ENCODE measurements around the gene MOB2.

MOB2 gene

DNA sequence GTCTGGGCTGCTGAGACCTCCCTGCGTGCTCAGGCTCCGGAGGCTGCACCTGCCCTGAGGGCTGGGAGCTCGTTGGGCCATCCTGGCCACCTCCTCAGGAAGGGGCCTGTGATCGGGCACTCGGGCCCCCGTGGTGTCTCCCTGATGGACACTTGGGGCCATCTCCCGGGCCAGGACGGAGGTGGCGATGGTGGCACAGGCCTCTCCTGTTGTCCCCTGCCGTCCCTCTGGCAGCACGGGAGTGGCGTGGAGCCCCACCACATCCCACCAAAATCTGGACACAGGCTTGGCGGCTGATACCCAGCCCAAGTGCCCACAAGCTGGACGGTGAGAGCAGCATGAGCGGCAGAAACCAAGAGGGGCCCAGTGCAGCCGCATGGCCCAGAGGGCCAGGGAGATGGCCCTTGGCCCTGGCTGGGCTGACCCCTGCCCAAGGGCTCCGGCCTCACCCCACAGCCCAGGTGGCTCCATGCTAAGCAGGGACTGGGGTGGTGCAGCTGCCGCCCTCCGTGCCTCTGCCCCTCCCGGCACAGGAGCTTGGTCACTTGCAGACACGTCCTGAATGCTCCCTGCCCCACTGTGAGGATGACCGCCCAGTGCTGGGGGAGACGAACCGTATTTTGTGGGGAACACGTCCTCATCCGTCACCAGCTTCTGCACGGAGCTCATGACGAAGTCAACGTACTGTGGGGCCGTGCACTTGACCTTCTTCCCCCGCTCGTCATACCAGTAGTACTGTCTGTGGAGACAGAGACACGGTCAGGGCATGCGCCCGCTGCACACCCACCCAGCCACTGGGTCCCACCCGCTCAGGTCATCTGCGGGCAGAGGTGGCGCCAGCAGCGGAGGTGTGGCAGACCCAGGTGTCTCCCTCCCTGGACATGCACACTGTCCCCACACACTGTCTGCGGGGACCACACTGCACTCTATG is 15.6 kb downstream of the MOB2 start:
- DNase-seq, result no peak

DNA sequence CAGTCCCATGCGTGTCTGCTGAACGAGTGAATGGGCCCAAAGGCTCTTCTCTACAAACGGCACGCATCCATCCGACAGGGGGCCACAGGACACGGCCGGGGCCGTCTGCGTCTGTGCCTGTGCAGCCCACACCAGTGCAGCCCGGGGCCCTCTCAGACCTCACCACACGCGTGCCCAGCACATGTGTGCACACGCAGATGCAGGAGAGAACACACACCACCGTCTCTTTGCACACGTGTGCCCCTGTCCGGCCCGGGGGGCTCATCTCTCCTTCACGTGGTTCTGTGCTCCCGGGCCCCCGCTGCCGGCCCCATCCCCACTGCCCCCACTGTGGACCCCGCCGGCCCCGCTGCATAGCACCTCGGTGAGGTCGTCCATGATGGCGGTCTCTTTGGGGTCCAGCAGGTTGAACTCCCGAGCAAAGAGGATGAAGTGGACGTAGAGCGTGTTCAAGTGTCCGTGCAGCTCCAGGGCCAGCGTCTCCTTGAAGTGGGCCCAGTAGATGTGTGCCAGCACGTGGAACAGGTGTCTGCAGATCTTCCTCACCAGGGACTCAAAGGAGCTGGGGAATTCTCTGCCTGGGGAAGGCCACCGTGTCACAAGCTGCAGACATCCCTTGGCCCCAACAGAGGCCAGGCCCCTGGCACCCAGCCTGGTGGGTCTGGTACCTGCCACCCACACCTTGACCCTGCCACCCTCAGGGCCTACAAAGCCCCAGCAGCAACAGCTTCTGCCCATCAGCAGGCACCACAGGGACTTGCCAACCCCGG is 16.5 kb downstream of the MOB2 start:
- no peak for DNase-seq

DNA sequence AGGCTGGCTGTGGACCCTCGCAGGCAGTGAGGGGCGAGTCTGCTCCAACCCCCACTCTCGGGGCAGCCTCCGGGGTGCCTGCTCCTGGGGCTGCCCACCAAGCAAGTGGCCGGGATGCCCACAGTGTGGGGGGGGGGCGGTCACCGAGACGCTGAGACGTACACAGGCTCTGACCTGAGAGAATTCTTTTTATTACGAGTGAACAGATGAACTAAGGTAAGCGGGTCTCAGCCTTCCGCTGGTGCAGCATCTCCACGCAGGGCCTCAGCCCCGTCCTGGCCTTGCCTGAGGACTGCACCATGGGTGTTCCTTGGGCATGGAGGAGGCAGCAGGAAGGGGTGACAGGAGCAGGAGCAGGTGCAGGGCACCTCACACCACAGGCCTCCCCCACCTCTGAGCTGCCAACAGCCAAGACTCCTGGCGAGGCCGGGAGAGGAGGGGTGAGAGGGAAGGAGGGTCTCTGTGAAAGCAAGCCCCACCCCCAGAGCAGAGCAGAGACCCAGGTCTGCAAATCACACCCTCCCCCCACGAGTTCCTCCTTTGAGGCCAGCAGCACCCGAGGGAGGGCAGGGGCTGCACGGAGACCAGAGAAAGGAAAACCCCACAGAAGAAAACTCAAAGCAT is 17.2 kb downstream of the MOB2 start:
- no peak for DNase-seq

DNA sequence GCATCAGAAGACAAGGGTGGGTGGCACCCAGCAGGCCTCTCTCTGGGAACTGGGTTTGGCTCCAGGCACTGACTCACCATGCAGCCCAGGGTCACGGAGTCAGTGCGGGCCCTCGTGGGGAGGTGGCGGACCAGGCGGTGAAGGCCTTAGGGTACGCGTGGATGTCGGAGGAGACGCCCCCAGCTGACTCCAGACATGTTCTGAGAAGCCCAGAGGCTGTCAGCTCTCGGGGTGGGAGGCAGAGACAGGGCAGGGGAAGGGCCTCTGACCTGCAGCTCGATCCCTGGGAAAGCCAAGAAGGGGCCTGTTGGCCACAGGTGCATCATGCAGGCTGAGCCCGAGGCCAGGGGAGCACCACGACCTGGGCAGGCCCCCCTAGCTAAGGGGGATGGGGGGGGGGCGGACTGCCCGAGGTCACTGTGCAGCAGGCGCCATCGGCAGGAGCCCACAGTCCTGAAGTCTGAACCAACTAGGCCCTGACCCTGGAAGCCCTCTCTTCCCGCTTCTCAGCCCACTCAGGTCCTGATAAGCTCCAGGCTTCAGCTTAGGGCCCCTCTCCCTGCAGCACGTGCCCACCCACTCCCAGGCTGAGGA is 18.0 kb downstream of the MOB2 start:
- no peak for DNase-seq

DNA sequence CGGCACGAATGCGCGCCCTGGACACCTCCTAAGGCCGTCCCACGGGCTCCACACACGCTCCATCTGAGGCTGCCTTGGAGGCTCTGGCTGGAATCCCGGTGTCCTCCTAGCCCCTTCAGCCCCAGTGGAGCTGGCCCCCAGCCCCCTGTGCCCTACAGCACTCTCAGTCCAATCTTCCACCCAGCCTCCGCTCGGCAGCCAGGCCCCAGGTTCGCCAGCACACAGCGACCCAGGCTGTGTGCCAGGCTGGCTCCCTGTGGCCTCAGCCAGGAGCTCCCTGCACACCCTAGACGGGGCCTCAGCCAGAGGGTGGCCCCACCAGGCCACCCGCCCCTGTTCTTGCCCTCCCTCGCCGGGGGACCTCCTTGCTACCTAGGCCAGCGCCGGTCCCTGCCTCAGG is 18.6 kb downstream of the MOB2 start:
- no peak for DNase-seq

DNA sequence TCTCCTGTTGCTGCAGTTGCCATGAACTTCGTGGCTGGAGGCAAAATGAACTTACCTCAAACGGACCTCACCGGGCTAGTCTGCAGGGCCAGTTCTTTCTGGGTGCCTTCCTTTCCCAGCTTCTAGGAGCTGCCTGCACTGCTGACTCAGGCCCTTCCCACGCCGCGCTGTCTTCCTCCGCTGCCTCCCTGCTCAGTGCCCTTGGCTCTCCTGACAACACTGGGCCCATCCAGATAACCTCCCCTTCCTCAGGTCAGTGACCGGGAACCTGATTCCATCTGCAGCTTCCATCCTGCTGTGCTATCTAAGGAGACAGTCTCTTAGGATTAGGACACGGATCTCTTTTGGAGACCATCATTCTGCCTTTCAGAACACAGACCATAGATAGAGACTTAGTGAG is 19.3 kb downstream of the MOB2 start:
- no peak for DNase-seq

DNA sequence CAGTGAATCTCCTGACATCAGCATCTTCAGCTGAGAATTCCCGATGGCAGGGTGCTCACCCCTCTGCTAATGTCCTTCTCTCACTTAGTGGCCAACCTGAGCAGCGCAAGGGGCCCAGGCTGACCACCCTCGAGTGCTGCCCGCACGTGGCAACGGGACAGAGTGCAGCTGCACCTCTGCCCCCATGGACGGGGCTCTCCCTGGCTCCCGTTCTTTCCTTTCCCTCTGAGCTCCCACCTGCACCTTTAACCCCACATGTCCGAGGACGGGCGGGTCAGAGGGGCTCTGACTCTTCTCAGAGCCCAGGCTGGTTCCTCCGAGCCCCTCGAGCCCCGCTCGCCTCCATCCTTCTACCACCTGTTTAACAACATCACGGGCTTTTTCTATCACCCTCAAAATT is 19.8 kb downstream of the MOB2 start:
- DNase-seq, result no peak

DNA sequence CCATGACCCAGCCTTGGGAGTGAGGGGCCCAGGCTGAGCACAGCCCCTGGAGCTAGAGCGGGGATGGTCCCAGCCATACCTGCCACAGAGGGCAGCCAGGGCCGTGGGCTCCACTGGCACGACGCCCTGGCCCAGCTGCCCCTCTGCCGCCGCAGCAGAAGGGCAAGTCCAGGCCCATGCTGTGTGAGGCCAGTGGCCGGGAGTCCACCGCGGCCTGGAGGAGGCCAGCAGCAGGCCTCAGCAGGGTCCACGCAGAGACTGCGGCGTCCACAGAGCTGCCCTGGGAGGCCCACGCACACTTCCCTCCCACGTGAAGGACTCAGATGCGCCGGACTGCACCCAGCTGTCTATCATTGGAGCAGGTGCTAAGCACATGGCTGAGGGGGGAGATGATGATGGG is 23.5 kb downstream of the MOB2 start:
- no peak for DNase-seq

DNA sequence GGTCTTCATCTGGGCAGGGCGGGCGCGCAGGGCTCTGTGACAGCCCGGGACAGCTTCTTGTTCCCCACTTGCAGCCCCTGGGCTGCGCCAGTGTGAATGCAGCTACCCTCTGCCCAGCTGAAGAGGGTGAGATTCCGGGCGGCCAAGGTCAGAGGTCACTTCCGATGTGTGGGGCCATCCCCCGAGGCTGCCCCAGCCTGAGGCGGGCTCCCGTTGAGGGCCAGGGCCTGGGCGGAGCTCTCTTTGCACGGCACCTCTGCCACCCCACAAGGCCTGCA is 23.9 kb downstream of the MOB2 start:
- no peak for DNase-seq

DNA sequence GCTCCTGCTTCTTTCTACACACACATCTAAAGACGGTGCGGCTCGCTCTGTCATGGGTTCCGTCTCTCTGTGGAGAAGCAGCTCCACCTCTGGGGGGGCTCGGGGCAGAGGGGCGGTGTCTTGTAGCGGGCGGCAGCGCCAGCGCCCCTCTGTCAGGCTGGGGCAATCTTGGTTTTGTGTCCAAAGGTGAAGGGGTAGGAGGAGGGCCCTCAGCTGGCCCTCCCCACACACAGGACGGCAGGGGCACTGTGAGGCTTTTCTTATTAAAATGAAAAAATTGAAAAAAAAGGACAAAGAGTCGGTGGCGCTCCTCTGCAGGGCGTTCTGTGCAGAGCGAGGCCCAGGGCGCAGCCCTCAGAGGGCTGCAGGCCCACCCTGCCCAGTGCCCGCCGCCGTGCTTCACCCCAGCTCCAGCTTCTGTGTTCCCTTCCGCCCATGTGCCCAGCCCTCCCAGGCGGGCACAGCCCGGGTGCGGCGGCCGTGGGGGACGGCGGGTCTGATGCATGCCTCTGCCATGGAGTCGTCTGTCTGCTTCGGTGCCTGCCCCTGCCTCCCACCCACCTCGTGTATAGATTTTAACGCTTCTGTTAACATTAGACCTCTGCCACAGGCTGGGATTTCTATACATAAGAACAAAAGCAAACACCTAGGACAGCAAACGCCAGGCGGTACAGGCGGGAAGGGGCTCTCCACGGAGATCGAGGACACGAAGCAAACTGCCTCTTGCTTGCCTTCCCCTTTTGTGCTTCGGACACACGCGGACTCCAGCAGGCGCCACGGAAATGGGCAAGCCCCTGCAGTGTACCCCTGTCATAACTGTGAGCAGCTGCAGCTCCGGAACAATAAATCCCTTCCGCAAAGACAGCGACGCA is 24.5 kb downstream of the MOB2 start:
- DNase-seq, result no peak

DNA sequence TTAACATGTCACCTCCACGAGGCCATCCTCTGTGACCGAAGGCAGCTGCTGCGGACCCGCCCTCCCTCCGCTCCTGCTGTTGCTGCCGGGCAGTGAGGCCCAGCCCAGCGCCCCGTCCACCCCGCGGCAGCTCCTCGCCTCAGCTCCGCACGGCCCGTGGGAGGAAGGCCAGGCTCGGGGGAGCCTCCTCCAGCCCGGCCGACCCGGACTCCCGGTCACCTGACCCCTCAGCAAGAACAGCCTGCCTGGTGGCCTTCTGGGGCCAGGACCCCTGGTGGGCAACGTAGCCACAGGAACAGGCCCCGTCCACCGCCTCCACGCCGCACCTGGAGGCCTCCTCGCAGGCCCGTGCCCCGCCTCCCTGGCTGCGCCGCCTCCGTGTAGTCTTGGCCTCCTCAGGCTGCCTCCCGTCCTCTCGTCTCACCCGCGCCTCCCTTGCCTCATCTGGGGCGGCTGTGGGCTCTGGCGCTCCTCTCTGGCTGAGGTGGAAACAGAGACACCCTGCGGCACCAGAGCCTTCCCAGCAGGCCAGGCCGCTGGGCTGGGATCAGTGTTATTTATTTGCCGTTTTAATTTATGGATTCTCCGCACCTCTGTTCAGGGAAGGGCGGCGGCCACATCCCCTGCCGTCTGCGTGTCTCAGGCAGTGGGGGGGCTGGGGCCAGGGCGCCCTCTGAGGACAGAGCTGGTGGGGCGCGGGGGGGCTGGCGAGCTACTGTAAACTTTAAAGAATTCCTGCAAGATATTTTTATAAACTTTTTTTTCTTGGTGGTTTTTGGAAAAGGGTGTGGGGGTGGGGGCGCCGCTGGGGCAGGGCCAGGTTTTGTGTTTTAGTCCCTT is 25.4 kb downstream of the MOB2 start:
- DNase-seq, result peak in 1 of 14 donors; percentile 35

DNA sequence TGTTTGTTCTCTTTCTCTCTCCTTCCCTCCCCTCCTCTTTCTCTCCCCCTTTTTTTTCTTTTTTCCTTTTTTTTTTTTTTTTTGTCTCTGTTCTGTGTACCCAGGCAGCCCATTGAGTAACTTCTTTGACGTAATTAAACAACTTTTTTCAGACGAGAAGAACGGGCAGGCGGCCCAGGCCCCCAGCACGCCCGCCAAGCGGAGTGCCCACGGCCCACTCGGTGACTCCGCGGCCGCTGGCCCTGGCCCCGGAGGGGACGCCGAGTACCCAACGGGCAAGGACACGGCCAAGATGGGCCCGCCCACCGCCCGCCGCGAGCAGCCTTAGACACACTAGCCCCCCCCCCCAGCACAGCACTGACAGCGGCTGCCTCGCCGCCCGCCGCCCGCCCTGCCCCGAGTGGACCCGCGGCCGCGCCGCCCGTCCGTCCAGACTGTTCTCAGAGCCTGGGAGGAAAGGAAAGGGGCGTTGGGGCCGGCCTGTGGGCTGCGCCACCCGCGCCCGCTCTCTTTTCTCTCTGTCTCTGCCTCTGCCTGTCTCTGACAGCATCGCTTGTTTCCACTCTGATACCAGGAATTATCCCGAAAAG is 26.1 kb downstream of the MOB2 start:
- DNase-seq, result peak in 10 of 14 donors; percentile 15 to 87 (median 54)

DNA sequence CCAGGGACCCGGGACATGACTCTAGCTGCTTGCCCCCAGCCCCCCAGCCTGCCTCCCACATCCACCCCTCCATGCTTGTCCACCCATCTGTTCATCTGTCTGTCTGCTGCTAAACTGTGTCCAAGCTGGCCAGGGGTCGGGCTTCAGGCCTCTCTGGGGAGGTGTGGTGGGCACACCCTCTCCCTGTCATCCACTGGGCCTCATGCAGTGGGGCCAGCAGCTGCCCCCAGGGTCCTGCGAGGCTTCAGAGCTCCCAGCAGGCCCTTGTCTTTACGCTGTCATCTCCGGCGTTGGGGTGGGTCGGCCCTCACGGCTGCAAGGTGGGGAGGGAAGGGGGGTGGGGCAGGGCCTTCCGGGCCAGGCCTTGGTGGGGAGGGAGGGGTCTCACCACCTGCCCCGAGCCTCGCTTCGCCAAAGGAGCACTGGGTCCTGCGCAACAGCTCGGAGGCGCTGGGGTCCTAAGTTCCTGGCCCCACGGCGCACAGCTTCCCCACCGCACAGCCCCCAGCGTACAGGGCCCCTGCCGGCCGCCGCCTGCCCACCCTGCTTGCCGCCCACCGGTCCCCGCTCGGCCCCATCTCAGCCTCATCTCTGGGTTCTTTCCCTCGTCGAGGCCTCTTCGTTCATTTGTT is 26.7 kb downstream of the MOB2 start:
- no peak for DNase-seq

DNA sequence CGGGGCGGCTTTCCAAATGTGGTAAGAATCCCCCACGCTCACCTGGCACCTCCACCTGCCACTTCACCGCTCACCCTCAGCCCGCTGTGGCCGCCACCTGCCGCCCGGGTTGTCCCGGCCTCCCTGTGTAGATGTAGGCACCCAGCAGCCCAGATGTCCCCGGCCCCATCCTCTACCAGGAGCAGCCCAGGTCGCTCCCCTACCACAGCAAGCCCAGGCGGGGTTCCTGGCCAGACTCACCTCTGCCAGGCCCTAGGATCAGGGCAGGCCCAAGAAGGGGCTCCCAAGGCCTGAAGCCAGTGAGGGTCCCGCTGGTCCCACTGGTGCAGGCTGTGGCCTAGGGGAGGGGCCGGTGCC is 27.4 kb downstream of the MOB2 start:
- DNase-seq, result no peak

DNA sequence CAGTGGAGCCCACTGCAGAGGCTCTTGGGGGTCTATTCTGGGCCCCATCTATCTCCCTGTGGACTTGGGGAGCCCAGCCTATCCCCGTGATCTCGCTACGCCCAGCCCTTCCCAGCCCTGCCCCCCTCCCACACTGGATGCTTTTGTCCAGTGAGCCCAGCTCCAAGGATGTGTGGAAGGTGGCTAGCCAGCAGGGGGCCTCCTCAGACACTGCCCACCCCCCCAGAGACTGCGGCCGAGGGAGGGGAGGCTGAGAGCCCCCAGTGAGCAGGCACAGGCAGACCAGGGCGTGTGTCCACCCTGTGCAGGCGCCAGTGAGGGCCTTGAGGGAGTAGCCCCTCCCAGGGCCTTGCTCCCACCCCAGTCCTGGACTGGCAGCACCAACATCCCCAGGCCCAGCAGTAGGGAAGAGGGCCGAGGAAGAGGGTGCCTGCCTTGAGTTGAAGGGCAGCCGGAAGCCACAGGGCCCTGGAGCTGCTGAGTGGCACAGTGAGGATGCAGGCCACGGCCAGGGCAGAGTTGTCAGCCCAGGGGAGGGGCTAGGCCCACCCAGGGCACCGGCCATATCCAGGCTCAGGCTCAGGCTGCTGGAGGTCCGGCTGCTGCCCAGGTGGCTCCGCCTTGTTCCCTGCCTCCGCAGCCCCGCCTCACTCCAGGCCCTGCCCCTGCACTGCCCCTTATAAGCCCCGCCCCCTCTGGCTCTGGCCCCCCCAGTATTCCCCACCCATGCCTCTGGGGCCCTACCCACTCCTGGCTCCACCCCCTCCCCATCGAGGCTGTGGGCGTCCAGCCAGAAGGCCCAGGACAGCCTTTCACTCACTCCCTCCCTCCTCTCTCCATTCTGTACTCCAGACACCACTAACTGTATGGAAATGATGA is 28.0 kb downstream of the MOB2 start:
- DNase-seq, result peak in 5 of 14 donors; percentile 18 to 53 (median 34)

DNA sequence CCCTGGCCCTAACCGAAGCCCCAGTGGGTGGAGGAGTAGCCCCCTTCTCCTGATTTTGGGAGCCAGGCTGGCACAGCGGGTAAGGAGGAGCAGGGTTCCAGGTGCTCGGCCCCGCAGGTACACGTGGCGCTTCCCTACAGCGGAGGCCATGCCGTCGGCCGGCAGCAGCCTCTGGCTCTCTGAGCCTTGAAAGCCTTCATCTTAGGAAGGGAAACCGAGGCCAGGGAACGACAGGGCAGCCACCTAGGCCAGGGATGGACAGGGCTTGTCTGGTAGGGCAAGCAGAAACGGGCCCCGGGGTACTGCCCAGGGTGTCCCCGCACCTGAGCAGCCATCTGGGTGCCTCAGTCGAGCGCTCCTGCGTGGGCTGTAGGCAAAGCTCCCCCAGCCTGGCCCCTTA is 28.7 kb downstream of the MOB2 start:
- no peak for DNase-seq

DNA sequence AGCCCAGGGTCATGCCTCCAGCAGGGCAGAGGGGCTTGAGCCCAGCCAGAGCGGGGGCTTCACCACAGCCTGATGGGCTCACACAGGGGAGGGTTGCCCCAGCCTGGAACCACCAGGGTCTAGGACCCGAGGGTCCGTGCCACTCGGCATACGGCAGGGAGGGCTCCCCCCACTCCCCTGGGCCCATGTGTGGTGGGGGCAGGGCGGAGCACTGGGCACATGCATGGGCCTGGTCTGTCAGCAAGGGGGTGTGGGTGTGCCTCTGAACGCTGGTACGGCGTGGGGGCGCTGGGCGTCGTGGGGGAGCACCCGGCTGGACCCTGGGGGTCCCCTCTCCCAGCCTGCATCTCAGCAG is 29.3 kb downstream of the MOB2 start:
- DNase-seq, result no peak

DNA sequence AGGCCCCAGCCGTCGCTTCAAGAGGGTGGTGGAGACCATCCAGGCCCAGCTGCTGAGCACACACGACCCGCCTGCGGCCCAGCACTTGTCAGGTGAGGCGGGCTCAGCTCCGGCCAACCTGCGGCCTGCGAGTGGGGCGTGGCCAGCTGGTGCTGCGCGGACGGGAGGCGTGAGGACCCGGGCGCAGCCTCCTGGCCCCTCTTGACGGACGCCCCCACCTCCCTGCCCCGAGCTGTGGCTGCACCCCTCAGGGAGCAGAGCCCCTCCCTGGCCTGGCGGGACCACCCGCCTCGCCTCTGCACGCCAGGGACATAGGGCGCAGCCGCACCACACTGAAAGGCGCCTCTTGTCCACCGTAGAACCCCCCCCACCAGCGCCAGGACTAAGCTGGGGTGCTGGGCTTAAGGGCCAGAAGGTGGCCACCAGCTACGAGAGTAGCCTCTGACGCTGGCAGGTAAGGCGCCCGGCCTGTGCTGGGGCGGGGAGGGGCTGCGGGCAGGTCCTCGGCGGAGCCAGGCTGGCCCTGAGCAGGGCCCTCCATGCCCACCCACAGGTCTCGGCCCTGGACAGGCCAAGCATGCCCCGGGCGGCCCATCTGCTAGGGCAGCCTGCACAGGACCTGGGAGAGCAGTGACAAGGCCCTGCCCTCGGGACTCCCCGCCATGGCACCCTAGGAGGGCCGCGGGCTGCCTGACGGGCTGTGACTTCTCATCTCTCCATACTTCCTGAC is 29.8 kb downstream of the MOB2 start:
- no peak for DNase-seq

DNA sequence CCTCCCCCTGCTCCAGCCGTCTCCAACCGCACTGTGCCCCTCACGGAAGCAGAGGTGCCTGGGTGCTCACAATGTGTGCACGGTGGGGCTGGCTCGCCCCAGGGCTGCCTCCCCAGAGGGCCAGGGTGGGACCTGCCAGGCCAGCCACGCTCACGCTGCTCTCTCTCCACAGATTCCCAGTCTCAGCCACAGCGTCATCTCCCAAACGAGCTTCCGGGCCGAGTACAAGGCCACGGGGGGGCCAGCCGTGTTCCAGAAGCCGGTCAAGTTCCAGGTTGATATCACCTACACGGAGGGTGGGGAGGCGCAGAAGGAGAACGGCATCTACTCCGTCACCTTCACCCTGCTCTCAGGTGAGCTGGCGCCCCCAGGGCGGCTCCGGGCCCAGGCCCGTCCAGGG is 30.4 kb downstream of the MOB2 start:
- no peak for DNase-seq

Data from C1 segment of cervical spinal cord (tissue), 14 donors.